OCI-LY7 (cell line): Measurements from ENCODE around the gene C3. TPM values are rescaled to one million over a fixed set of nuclear protein-coding genes. Genes with fewer than 3 reads are reported as not detected.

Source experiments
- BruUV-seq: library from RNA; stranded (reverse); fragments of 400-500 nt; replicated peaks from 2 replicates; lab custom pipeline; 2021; lab: Mats Ljungman, UMichigan
- CTCF ChIA-PET: fragments of 300-600 bp; sonication (Branson Sonifier 250); formaldehyde crosslinking; loops from one replicate; lab custom pipeline; 2022; ENCODE audit warnings: antibody characterized with exemption; ENCODE audit not compliant: unreplicated experiment; lab: Charles Lee
- POLR2A ChIA-PET: fragments of 300-600 bp; sonication (Branson Sonifier 250); formaldehyde crosslinking; loops from one replicate; lab custom pipeline; 2022; ENCODE audit warnings: antibody characterized with exemption; lab: Charles Lee
- DNase-seq: peaks from one replicate; pipeline ENCODE4 v3.0.0-alpha.2; 2015; ENCODE audit warnings: low spot score
- H2AFZ ChIP-seq: fragments of 200-600 bp; sonication (generic), shearing (Covaris generic); 2 replicates; pipeline ENCODE4 v1.6.1; 2014; ENCODE audit warnings: mild to moderate bottlenecking, antibody characterized with exemption, low read length, moderate library complexity
- H3K27ac ChIP-seq: fragments of 200-600 bp; sonication (generic); 2 replicates; pipeline ENCODE4 v1.5.1; 2014; ENCODE audit warnings: mixed run types, low read depth, mild to moderate bottlenecking, moderate library complexity, low read length, inconsistent platforms; ENCODE audit not compliant: poor library complexity, severe bottlenecking
- H3K36me3 ChIP-seq: fragments of 200-600 bp; sonication (generic); 2 replicates; pipeline ENCODE4 v1.6.1; 2014; ENCODE audit warnings: mild to moderate bottlenecking, antibody characterized with exemption, low read length, moderate library complexity, mixed read lengths; ENCODE audit not compliant: insufficient read depth
- H3K4me1 ChIP-seq: fragments of 200-600 bp; sonication (generic); 2 replicates; pipeline ENCODE4 v1.5.1; 2014; ENCODE audit warnings: mild to moderate bottlenecking, low read length; ENCODE audit not compliant: insufficient read depth, poor library complexity, severe bottlenecking
- H3K4me2 ChIP-seq: fragments of 200-600 bp; sonication (generic); 2 replicates; pipeline ENCODE4 v1.6.1; 2014; ENCODE audit warnings: mild to moderate bottlenecking, low read length
- H3K4me3 ChIP-seq: fragments of 200-600 bp; sonication (generic); 2 replicates; pipeline ENCODE4 v1.5.1; 2014; ENCODE audit warnings: mild to moderate bottlenecking, low read depth, low read length; ENCODE audit not compliant: poor library complexity, severe bottlenecking
- H3K79me2 ChIP-seq: fragments of 200-600 bp; sonication (generic); 2 replicates; pipeline ENCODE4 v1.6.1; 2016; ENCODE audit warnings: low read depth, mild to moderate bottlenecking, low read length, moderate library complexity, mixed read lengths; ENCODE audit not compliant: insufficient read depth
- H3K9me2 ChIP-seq: fragments of 200-600 bp; sonication (generic); 2 replicates; pipeline ENCODE4 v1.6.1; 2016; ENCODE audit warnings: mild to moderate bottlenecking, low read length, mixed read lengths; ENCODE audit not compliant: insufficient read depth
- H3K9me3 ChIP-seq: fragments of 200-600 bp; sonication (generic); 2 replicates; pipeline ENCODE4 v1.6.1; 2014; ENCODE audit warnings: mild to moderate bottlenecking, mixed run types, low read length, mixed read lengths
- H4K20me1 ChIP-seq: fragments of 200-600 bp; sonication (generic); 2 replicates; pipeline ENCODE4 v1.6.1; 2014; ENCODE audit warnings: mild to moderate bottlenecking, antibody characterized with exemption, low read length, moderate library complexity, mixed read lengths; ENCODE audit not compliant: insufficient read depth
- CTCF ChIP-seq: fragments of 200-600 bp; sonication (generic); conservative IDR thresholded peaks from 2 replicates; pipeline ENCODE4 v1.5.1; 2014; ENCODE audit warnings: mild to moderate bottlenecking, antibody characterized with exemption, low read length, moderate library complexity, mixed read lengths
- EZH2phosphoT487 ChIP-seq: fragments of 200-600 bp; sonication (generic); IDR thresholded peaks from 2 replicates; pipeline ENCODE4 v1.6.1; 2018; ENCODE audit warnings: low read depth, borderline replicate concordance, mild to moderate bottlenecking, mixed run types, antibody characterized with exemption, low read length, moderate library complexity, mixed read lengths
- intact Hi-C: fragments of 100-400 bp; cut with micrococcal nuclease; formaldehyde crosslinking; loops from one replicate; pipeline ENCODE4 v1.10.0; 2022; ENCODE audit not compliant: unreplicated experiment
- total RNA-seq, 2 experiments: library from RNA; depleted of rRNA in 1 of 2; stranded (reverse); fragments of >200 nt in 1 of 2; shearing (Covaris generic) in 1 of 2; gene quantifications; 2 replicates each; pipeline ENCODE4 v1.2.3, GENCODE V29; 2014 to 2022

C3 gene
- total RNA-seq, 2 experiments from 2014 or later, result 0.13 TPM; not detected in 1

- Histone ChIP-seq H3K9me3 (no peaks in the 10 kb centered on the region; the same call in 1 of the 2 replicates), H4K20me1 (no peaks in the 10 kb centered on the region), H3K79me2 (no peaks in the 10 kb centered on the region), H3K4me1 (peaks cover 12% of the 10 kb centered on the region), H3K4me3 (no peak overlapping the region), H2AFZ (no peak overlapping the region), H3K36me3 (no peaks in the 10 kb centered on the region), H3K27ac (no peak overlapping the region), H3K9me2 (no peaks in the 10 kb centered on the region), H3K4me2 (no peak overlapping the region)
- DNase-seq, result no peak
- TF ChIP-seq CTCF (no peak), EZH2phosphoT487 (no peak)
- intact Hi-C loops, result no loop called here
- POLR2A ChIA-PET, result no interaction called here
- CTCF ChIA-PET, result interaction anchor here (0.6 kb wide), 1 partner anchor 30 kb away, joined by 4 read pairs; no protein-coding TSS in a partner anchor
- no TSS peak for BruUV-seq
Measured at GRCh38 chr19:6685962-6686627, 34.4 kb downstream of the C3 start.

- Histone ChIP-seq H3K4me3 (no peak overlapping the region), H3K27ac (no peak overlapping the region), H3K9me2 (no peaks in the 10 kb centered on the region), H3K36me3 (no peaks in the 10 kb centered on the region), H4K20me1 (no peaks in the 10 kb centered on the region), H3K4me1 (peaks cover 12% of the 10 kb centered on the region), H2AFZ (no peak overlapping the region), H3K9me3 (no peaks in the 10 kb centered on the region; the same call in 1 of the 2 replicates), H3K4me2 (no peak overlapping the region), H3K79me2 (no peaks in the 10 kb centered on the region)
- ChIA-PET CTCF (no interaction called here), POLR2A (interaction anchor here (0.6 kb wide), 1 partner anchor 1097 kb away, joined by 4 read pairs; no protein-coding TSS in a partner anchor)
- no peak for TF ChIP-seq CTCF
- no peak for TF ChIP-seq EZH2phosphoT487
- intact Hi-C loops, result no loop called here
- BruUV-seq, result no TSS peak
- no peak for DNase-seq
Measured at GRCh38 chr19:6685482-6685881, 35.0 kb downstream of the C3 start.

- no TSS peak for BruUV-seq
- Histone ChIP-seq H3K4me3 (no peak overlapping the region), H3K4me1 (peaks cover 12% of the 10 kb centered on the region), H3K36me3 (no peaks in the 10 kb centered on the region), H3K79me2 (no peaks in the 10 kb centered on the region), H2AFZ (no peak overlapping the region), H3K27ac (no peak overlapping the region), H3K4me2 (no peak overlapping the region), H3K9me2 (no peaks in the 10 kb centered on the region), H3K9me3 (no peaks in the 10 kb centered on the region; the same call in 1 of the 2 replicates), H4K20me1 (no peaks in the 10 kb centered on the region)
- DNase-seq, result no peak
- TF ChIP-seq EZH2phosphoT487, result no peak
- TF ChIP-seq CTCF, result no peak
- ChIA-PET POLR2A (no interaction called here), CTCF (no interaction called here)
- intact Hi-C loops, result no loop called here
Measured at GRCh38 chr19:6683971-6684370, 36.5 kb downstream of the C3 start.
